ENCODE measurements around the gene CYB561D2.
A peak's percentile ranks its signal among the peaks of the same experiment; 100 is the strongest.

Gene CYB561D2

DNA sequence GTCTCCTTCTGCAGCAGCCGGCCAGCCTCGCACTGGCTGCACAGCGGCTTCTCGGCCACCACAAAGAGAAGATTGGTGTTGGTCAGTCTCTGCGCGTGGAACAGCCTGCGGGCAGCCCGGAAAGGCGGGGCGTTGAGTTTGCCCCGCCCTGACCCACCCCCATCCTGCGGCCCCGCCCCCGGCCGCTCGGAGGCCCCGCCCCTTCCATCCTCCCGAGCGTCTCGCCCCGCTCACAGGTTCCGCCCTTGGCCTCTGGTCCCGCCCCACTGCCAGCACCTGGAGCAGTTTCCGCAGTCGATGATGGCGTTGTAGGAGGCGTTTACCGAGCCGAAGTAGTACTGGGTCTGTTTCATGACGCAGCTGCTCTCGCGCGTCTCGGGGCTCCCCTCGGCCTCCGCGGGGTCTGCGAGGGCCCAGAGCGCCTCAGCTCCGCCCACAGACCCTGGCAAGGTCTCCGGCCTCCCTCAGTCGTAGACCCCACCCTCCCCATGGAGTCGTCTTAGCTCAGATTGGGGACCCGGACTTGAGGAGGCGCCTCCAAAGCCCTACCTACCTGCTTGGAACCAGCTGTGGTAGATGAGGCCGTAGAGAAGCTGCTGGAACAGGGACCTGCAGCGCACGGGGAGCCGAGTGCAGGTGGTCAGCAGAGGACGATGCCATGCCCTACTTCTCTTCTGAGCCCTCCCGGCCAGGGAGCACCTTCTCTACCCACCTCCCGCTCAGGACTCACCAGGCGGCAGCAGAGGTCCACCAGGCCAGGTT is 14.6 kb downstream of the CYB561D2 start:
- peak; percentile 90 for DNase-seq (ENCODE audit: low read depth in 2 of 2)

DNA sequence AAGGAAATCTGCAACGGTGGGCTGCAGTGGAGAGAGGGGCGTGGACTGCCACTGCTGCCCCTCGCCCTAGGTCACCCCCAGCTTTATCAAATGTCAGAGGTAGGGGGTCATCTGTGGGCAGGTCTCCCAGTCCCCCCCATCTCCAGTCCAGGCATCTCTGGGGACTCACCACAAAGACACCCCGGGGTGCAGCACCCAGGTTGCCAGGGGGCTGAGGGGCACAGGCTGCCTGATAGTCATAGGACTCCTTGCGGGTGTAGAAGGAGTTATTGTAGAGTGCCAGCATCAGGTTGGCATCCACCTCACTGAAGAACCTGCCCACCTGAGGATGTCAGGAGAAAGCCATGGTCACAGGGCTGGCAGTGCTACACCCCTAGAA is 15.2 kb downstream of the CYB561D2 start:
- DNase-seq (ENCODE audit: low read depth in 2 of 2) = no peak

DNA sequence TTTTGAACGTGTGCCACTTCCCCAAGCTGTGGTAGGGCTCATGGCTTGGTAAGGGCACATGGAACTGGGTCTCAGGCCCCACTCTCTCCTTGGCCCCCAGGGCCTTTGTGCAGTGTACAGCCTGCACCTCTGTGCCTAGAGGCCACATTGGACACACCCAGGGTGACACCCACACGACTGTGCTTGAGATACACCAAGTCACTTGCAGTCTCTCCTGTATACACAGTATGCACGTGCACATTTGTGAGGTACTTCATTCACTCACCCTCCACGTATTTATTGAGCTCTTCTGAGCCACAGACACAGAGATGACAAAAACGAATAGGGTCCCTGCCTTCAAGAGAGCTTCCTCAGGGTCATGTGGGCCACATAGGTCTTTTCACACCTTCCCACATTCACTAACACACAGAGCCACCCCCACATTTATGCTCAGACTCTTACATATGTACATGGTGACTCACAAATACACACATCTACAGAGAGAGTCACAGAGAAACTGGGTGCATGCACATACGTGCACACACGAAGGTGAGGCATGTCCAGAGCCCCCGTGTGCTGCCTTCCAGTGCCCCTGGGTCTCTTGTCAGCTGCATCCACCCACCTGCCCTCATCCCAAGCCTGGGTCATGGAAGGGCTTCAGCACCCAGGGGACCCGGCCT is 18.5 kb downstream of the CYB561D2 start:
- DNase-seq (ENCODE audit: low read depth in 2 of 2) = no peak

GRCh38 chr3:50370594-50370993 is 19.9 kb downstream of the CYB561D2 start:
- no peak for DNase-seq (ENCODE audit: low read depth in 2 of 2)

DNA sequence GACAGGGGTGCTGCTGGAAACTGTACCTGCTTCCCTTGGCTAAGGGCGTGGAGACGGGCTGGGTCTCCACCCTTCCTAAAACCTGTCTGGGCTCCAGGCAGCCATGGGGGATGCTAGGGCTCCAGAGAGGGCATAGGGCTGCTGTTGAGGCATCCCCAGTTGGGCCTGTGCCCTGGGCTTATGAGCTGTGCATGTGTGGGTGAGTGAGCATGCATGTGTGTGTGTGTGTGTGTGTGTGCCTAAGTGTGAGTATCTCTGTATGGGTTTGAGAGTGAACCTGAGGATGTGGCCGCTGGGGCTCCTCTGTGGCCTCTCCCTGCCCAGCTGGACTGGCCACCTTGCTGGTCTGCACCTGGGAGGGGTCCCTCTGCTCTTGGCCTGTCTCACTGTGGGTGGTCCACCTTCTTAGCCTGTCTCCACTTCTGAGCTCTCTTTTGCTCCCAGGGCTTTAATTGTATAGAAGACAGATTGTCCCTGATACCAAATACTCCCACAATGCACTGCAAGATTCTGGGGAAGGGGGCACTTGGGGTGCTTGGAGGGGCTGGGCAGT is 20.5 kb downstream of the CYB561D2 start:
- DNase-seq (ENCODE audit: low read depth in 2 of 2) = no peak

DNA sequence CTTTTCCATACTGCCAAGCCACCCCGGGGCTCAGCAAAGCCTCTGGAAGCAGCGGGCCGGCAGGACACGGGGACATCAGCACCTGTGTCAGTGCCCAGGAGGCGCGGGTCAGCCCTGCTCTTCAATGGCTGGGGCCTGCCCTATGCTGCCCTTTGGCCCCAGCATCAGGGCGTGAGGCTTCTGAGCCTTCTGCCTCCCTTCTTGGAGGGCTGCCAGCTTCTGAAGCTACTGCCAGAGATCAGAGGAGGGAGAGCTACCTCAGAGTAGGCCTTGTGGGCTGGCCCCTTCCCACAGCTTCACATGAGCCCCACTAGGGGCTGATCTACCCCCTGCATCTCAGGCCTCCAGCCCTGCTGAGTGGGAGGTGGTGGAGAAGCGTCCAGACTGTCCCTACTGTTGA is 21.7 kb downstream of the CYB561D2 start:
- DNase-seq (ENCODE audit: low read depth in 2 of 2) = no peak

DNA sequence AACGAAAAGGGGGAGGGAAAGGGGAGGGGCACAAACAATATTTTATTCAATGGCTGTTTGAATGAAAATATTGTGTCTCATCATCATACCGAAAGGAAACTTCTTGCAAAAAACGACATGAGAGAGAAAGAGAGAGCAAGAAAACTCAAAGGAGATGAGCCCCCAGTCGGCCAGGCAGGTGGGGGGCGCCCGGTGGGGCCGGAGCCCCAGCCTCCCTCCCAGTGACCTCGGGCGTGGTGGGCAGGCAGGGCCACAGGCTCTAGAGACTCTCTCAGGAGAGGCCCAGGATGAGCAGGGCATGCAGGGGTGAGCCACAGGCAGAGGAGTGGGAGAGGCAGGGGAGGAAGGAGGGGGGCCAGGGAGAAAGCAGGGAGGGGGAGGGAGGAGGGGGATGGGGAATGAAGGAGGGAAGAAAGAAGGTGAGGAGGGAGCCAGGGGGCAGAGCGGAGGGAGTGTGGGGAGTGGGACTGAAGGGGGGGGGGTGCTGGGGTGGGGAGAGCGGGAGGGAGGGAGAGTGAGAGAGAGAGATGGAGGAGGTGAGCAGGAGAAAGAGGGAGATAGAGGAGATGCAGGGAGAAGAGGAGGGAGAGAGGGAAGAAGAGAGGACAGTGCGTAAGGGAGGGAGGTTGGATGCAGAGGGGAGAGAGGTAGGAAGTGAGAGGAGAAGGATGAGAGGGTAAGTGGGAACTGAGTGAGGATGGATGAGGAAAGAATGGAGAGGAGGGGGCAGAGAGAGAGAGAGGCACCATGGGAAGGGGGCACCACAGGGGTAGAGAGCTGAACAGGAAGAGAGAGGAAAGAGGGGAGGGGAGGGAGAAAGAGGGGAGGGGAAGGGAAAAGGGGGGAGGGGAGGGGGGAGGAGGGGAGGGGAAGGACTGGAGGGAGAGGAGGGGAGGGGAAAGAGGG is 22.7 kb downstream of the CYB561D2 start:
- DNase-seq (ENCODE audit: low read depth in 2 of 2) = no peak

DNA sequence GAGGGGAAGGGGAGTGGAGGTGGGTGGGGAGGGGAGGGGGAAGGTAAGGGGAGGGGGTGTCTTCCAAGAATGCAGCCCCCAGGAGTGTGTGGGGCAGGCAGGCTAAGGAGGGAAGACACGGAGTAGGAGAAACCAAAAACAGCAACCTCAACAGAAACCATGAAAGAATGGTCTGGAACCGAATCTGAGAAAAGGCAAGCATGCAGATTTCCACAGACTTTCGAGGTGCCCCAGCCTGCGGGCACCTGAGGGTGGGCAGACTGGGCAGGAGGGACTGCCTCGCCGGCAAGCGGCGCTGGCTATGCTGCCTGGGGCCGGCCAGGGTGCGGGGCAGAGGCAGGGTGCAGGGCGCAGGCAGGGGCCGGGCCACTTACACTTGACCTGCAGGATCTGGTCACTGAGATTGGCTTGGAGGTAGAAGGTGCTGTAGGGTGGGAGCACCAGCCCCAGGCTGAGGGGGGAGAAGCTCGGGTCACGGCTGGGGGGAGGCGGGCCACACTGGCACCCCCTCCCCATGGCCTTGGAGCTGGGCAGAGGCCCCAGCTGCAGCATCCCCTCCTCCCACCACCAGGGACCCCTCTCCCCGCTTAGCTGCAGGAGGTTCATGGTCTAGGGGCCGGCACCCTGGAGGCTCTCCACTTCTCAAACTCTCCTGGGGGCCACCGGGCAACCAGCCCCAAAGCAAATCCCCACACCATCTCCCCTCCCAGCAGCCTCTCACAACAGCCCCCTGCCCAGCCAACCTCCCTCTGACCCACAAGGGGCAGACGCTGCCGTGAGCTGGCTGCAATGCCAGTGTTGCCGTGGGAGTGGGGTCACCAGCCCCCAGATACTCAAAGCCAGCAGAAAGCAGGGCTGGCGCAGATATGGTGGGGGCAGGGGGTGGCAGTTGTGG is 23.9 kb downstream of the CYB561D2 start:
- no peak for DNase-seq (ENCODE audit: low read depth in 2 of 2)

DNA sequence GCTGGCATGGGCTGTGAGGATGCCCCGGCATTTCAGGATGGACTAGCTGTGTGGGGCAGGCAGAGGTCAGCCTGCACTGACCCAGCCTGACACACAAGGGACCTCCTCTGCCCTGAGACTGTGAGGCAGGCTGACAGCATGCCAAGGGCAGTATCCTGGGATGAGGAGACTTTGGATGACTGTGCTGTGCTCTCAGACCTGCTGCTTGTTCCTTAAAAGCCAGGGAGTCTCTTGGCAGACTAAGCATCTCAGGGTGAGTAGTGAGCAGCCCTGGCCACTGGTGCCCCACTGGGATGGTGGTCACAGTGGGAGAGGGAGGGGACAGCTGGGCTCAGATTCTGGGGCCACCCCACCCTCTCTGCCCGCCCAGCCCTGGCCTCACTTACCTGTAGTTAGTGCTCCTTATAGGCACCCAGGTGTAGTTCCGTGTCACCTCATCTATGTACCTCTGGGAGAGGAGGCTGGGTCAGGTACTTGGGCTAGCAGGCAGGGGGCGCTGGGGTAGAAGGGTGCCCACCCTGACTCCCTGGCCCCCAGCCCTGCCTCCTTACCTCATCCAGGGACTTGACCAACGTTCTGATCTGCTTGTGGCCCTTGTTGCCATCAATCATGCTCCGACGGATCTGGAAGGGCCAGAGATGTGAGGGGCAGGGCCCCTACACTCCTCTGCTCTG is 24.7 kb downstream of the CYB561D2 start:
- DNase-seq (ENCODE audit: low read depth in 2 of 2) = no peak

DNA sequence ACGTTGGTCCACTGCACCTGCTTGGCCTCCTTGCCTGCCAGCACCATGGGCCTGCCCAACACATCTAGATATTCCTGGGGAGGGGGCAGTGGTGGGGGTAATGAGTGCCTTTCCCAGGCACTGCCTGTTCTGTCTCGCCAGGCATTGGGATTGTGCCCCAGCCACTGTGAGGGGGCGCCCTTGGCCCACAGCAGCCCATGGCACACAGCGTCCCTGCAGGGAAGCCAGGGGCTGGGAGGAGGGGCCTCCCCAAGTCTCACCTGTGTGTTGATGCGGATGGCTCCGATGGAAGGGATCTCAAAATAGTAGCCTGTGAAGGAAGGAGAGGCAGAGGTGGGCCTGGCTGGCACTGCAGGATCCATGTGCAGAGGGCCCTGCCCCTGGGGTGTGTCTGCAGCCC is 27.4 kb downstream of the CYB561D2 start:
- no peak for DNase-seq (ENCODE audit: low read depth in 2 of 2)

GRCh38 chr3:50378757-50379156 is 28.1 kb downstream of the CYB561D2 start:
- DNase-seq (ENCODE audit: low read depth in 2 of 2) = no peak

- DNase-seq (ENCODE audit: low read depth in 2 of 2) = no peak
Observed at GRCh38 chr3:50380405-50381085, 29.9 kb downstream of the CYB561D2 start.

GRCh38 chr3:50381383-50381782 is 30.7 kb downstream of the CYB561D2 start:
- no peak for DNase-seq (ENCODE audit: low read depth in 2 of 2)

DNA sequence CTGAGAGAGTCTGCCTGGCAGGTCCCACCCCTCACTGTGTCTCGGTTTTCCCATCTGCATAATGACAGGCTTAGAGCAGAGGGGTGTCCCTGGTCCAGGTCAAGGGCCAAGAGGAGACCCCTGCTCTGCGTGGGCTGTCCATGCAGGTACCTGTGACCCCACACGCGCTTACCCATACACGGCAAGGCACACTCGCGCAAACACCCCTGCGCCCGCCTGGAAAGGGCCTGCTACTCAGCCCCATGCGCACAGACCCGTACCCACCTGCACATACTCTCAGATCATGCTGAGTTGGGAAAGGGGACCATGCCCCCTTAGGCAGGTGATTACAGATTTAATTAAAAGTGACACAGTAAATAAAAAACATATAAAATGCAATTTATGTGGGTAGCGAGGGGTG is 32.1 kb downstream of the CYB561D2 start:
- no peak for DNase-seq (ENCODE audit: low read depth in 2 of 2)

DNA sequence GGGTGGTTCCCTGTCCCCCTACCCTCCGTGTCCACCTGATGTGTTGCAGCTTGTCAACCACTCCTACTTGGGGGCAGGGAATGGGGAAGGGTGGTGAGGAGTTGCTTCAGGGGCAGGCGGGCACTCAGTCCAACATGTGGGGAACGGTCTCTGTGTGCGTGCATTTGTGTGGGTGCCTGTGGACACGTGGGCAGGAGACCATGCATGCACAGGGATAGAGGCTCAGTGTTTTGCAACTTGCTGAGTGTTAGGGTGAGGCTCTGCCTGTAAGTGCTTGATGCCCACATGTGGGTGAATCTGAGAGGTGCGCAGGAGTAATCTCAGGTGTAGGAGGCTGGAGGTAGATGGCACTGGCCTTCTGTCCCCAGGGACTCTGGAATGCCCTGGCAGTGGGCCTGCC is 33.1 kb downstream of the CYB561D2 start:
- no peak for DNase-seq (ENCODE audit: low read depth in 2 of 2)

GRCh38 chr3:50385754-50386153 is 35.1 kb downstream of the CYB561D2 start:
- no peak for DNase-seq (ENCODE audit: low read depth in 2 of 2)

GRCh38 chr3:50388016-50388719 is 37.5 kb downstream of the CYB561D2 start:
- DNase-seq (ENCODE audit: low read depth in 2 of 2) = no peak

DNA sequence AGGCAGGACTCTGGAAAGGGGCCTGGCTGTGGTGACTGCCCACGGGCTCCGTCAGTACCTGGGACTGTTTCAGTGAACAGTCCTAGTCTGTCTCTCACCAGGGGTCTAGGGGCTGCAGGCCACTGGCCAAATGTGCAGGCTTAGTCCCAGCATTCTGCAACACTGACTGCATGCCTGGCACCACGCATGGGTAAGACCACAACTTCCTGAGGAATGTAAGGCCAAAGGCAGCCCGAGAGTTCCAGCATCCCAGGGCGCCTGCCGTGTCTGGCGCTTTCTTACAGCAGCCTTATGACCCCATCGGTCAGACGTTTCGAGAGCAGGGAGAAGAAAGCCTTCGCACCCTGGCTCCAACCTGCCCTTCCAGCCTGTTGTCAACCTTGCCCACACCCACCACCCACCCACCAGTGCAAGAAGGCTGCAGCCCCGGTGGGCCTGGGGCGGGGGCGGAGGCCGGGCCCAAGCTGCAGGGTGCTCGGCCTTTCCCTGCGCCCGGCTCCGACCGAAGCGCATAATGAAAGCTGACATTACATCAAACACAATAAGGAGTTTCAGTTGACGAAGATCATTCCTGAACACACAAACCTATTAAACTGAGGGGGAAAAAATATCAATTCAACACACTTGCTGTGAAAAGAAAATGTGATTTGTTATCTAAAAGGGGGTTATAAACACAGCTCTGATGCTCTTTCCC is 38.2 kb downstream of the CYB561D2 start:
- DNase-seq (ENCODE audit: low read depth in 2 of 2) = no peak

GRCh38 chr3:50389414-50389767 is 38.7 kb downstream of the CYB561D2 start:
- no peak for DNase-seq (ENCODE audit: low read depth in 2 of 2)
